HepG2 (cell line): Measurements from ENCODE around the gene STOML3. TPM values are rescaled to one million over a fixed set of nuclear protein-coding genes. Genes with fewer than 3 reads are reported as not detected.

Source experiments
- ATAC-seq: fragments of 200-7000 bp; cut with Tn5 transposase; 3 replicates; pipeline ENCODE4 v1.9.1; 2020; ENCODE audit warnings: mild to moderate bottlenecking, moderate library complexity
- Bru-seq: library from RNA; stranded (reverse); fragments of 400-500 nt; gene quantifications from one replicate; lab custom pipeline; 2021; lab: Mats Ljungman, UMichigan
- BruChase-seq, 2 experiments: library from RNA; stranded (reverse); fragments of 400-500 nt; gene quantifications; one replicate each; lab custom pipeline; 2021; lab: Mats Ljungman, UMichigan
- BruUV-seq: library from RNA; stranded (reverse); fragments of 400-500 nt; replicated peaks from 2 replicates; lab custom pipeline; 2021; lab: Mats Ljungman, UMichigan
- CTCF ChIA-PET: fragments of 300-600 bp; formaldehyde crosslinking; extraction: SDS; loops from one replicate; lab custom pipeline; 2021; ENCODE audit warnings: low total read pairs, inconsistent platforms, low intra/inter-chr PET ratio; lab: Yijun Ruan, JAX
- POLR2A ChIA-PET: fragments of 350-600 bp; sonication (Branson Sonifier 250); formaldehyde crosslinking; loops from one replicate; lab custom pipeline; 2020; ENCODE audit warnings: antibody characterized with exemption, inconsistent platforms; lab: Yijun Ruan, JAX
- DNase-seq: peaks from one replicate; pipeline ENCODE4 v3.0.0-alpha.2; 2015; ENCODE audit warnings: low spot score
- FAIRE-seq: peaks from 3 replicates; lab custom pipeline; 2011; peaks lifted over from hg19 to GRCh38; lab: Jason Lieb, UNC
- H2AFZ ChIP-seq: one replicate; pipeline ENCODE4 v1.6.1; 2011; ENCODE audit warnings: low read length, inconsistent platforms
- H3K27ac ChIP-seq: fragments of 300-600 bp; 3 replicates; pipeline ENCODE4 v1.8.0; 2011; ENCODE audit warnings: mixed run types, mild to moderate bottlenecking, mixed read lengths, low read length, inconsistent platforms; ENCODE audit not compliant: insufficient read depth; ENCODE audit errors: extremely low read length
- H3K27me3 ChIP-seq, 2 experiments: fragments of 200-600 bp in 1 of 2; 2 replicates in 1 of 2; 3 replicates in 1 of 2; pipeline versions ENCODE4 v1.6.0 to v1.8.0; 2011; ENCODE audit warnings: low read length in 2 of 2, mild to moderate bottlenecking in 2 of 2, moderate library complexity in 2 of 2, inconsistent platforms in 1 of 2; ENCODE audit not compliant: insufficient read depth in 2 of 2, control insufficient read depth in 1 of 2
- H3K36me3 ChIP-seq, 2 experiments: fragments of 200-600 bp in 1 of 2; replicated peaks in 1 of 2; 2 replicates in 1 of 2; 3 replicates in 1 of 2; pipeline versions ENCODE4 v1.5.1 to v1.8.0; 2011; ENCODE audit warnings: low read length in 2 of 2, inconsistent platforms in 1 of 2; ENCODE audit not compliant: insufficient read depth in 2 of 2, control insufficient read depth in 1 of 2
- H3K4me1 ChIP-seq: 2 replicates; pipeline ENCODE4 v1.5.1; 2012; ENCODE audit warnings: low read length, inconsistent platforms; ENCODE audit not compliant: insufficient read depth
- H3K4me2 ChIP-seq: 2 replicates; pipeline ENCODE4 v1.6.0; 2011; ENCODE audit warnings: low read depth, low read length, inconsistent platforms
- H3K4me3 ChIP-seq, 3 experiments: fragments of 200-600 bp in 1 of 3; sonication (generic), shearing (Covaris generic) in 1 of 3; replicated peaks in 1 of 3; 2 replicates each; pipeline ENCODE4 v1.5.1; 2011 to 2016; ENCODE audit warnings: low read length in 3 of 3, inconsistent platforms in 2 of 3, low read depth in 2 of 3, mild to moderate bottlenecking in 2 of 3, control low read depth in 1 of 3, mixed read lengths in 1 of 3; ENCODE audit not compliant: insufficient read depth in 1 of 3
- H3K79me2 ChIP-seq: one replicate; pipeline ENCODE4 v1.6.1; 2011; ENCODE audit warnings: low read length, inconsistent platforms; ENCODE audit not compliant: insufficient read depth
- H3K9ac ChIP-seq: 2 replicates; pipeline ENCODE4 v1.6.0; 2011; ENCODE audit warnings: mild to moderate bottlenecking, low read depth, low read length, inconsistent platforms; ENCODE audit not compliant: insufficient read depth
- H3K9me3 ChIP-seq: 2 replicates; pipeline ENCODE4 v1.5.1; 2012; ENCODE audit warnings: mild to moderate bottlenecking, low read length
- H4K20me1 ChIP-seq: 2 replicates; pipeline ENCODE4 v1.6.0; 2011; ENCODE audit warnings: inconsistent platforms, mild to moderate bottlenecking, low read length, moderate library complexity; ENCODE audit not compliant: insufficient read depth
- E2F1 ChIP-seq: sonication (generic); formaldehyde crosslinking; IDR thresholded peaks from 2 replicates; pipeline ENCODE4 v1.5.0; 2020; ENCODE audit warnings: missing genetic modification reagents
- ERF ChIP-seq: IDR thresholded peaks from 2 replicates; pipeline ENCODE4 v1.6.1; 2018; ENCODE audit warnings: missing biosample characterization, missing genetic modification reagents
- ETS1 ChIP-seq: sonication (generic); formaldehyde crosslinking; IDR thresholded peaks from 2 replicates; pipeline ENCODE4 v1.4.0; 2020; ENCODE audit warnings: missing genetic modification reagents
- KDM3A ChIP-seq: IDR thresholded peaks from 2 replicates; pipeline ENCODE4 v1.6.1; 2018; ENCODE audit warnings: low read depth, missing compliant biosample characterization
- KLF6 ChIP-seq: IDR thresholded peaks from 2 replicates; pipeline ENCODE4 v1.8.0; 2016; ENCODE audit warnings: missing biosample characterization, missing genetic modification reagents
- RAD51 ChIP-seq: fragments of 450-650 bp; IDR thresholded peaks from 2 replicates; pipeline ENCODE4 v1.6.1; 2016; ENCODE audit warnings: borderline replicate concordance
- ZNF354B ChIP-seq: sonication (generic); formaldehyde crosslinking; IDR thresholded peaks from 2 replicates; pipeline ENCODE4 v1.8.0; 2022; ENCODE audit warnings: mild to moderate bottlenecking, missing genetic modification reagents
- ZNF691 ChIP-seq: sonication (generic); formaldehyde crosslinking; IDR thresholded peaks from 2 replicates; pipeline ENCODE4 v1.4.0; 2020; ENCODE audit warnings: missing genetic modification reagents, low read depth, mild to moderate bottlenecking, borderline replicate concordance
- ZNF704 ChIP-seq: sonication (generic); formaldehyde crosslinking; IDR thresholded peaks from 2 replicates; pipeline ENCODE4 v1.8.1; 2023; ENCODE audit warnings: mild to moderate bottlenecking, inconsistent platforms, moderate library complexity, missing genetic modification reagents, borderline replicate concordance
- ZNF816 ChIP-seq: sonication (generic); formaldehyde crosslinking; IDR thresholded peaks from 2 replicates; pipeline ENCODE4 v1.8.0; 2022; ENCODE audit warnings: missing genetic modification reagents, mild to moderate bottlenecking, borderline replicate concordance
- ZNF879 ChIP-seq: sonication (generic); formaldehyde crosslinking; IDR thresholded peaks from 2 replicates; pipeline ENCODE4 v1.8.1; 2023; ENCODE audit warnings: missing genetic modification reagents
- ZNF883 ChIP-seq: sonication (generic); formaldehyde crosslinking; IDR thresholded peaks from 2 replicates; pipeline ENCODE4 v1.5.1; 2020; ENCODE audit warnings: mild to moderate bottlenecking, missing genetic modification reagents; ENCODE audit errors: not compliant biosample characterization
- in situ Hi-C: cut with HindIII; loops from 2 replicates; pipeline ENCODE4 v1.10.0; 2017; ENCODE audit warnings: low pct_unique_long_range_greater_than_20kb; ENCODE audit not compliant: extremely low pct_ligation_motif_present
- intact Hi-C: fragments of 100-400 bp; cut with micrococcal nuclease; formaldehyde crosslinking; loops from one replicate; pipeline ENCODE4 v1.10.0; 2022; ENCODE audit not compliant: unreplicated experiment
- long read RNA-seq, 2 experiments: library from RNA in 1 of 2; library from polyadenylated mRNA in 1 of 2; stranded (forward) in 1 of 2; unstranded in 1 of 2; transcript quantifications; one replicate each; pipeline ENCODE4 v2.0.0, GENCODE V29; 2019 to 2022
- polyA minus RNA-seq, 3 experiments: library from RNA; depleted of rRNA, polyadenylated mRNA; stranded (reverse); fragments of >200 nt; gene quantifications; 2 replicates each; pipeline ENCODE4 v1.2.3, GENCODE V29; 2011; ENCODE audit warnings: low replicate concordance in 1 of 3
- polyA plus RNA-seq, 8 experiments: library from polyadenylated mRNA; depleted of rRNA in 3 of 8; stranded (reverse) in 7 of 8; unstranded in 1 of 8; fragments of >200 nt; fragmentation: Illumina TruSeq in 4 of 8; extraction: Trizol in 4 of 8; gene quantifications; 2 replicates each; pipeline versions ENCODE4 v1.2.1 to v1.2.3, GENCODE V29; 2011 to 2016; ENCODE audit warnings: low read depth in 4 of 8, missing spikeins in 1 of 8, mixed read lengths in 1 of 8; ENCODE audit not compliant: insufficient read depth in 1 of 8
- total RNA-seq, 5 experiments: library from RNA; depleted of rRNA; stranded (reverse); fragments of >200 nt; fragmentation: Illumina TruSeq; extraction: Trizol; gene quantifications; 2 replicates each; pipeline ENCODE4 v1.2.3, GENCODE V29; 2016; ENCODE audit warnings: low read depth in 1 of 5

The STOML3 gene
- total RNA-seq (2016; rRNA removed; fragmentation: Illumina TruSeq; extraction: Trizol), result not detected in 2 replicates
- not detected in 2 replicates for total RNA-seq (2016; cell fraction: cytosol; rRNA removed; fragmentation: Illumina TruSeq; extraction: Trizol; ENCODE audit: low read depth)
- total RNA-seq (2016; cell fraction: insoluble cytoplasmic fraction; rRNA removed; fragmentation: Illumina TruSeq; extraction: Trizol), result not detected in 2 replicates
- not detected in 2 replicates for total RNA-seq (2016; cell fraction: membrane; rRNA removed; fragmentation: Illumina TruSeq; extraction: Trizol)
- total RNA-seq (2016; cell fraction: nucleus; rRNA removed; fragmentation: Illumina TruSeq; extraction: Trizol), result not detected in 2 replicates
- not detected in 2 replicates for polyA plus RNA-seq (2011; rRNA removed)
- not detected in 2 replicates for polyA plus RNA-seq (2011; cell fraction: cytosol; rRNA removed)
- polyA plus RNA-seq (2011; cell fraction: nucleus; rRNA removed), result not detected in 2 replicates
- polyA plus RNA-seq (2012), result not detected in 2 replicates
- polyA plus RNA-seq (2016; cell fraction: cytosol; fragmentation: Illumina TruSeq; extraction: Trizol; ENCODE audit: low read depth), result not detected in 2 replicates
- polyA plus RNA-seq (2016; cell fraction: insoluble cytoplasmic fraction; fragmentation: Illumina TruSeq; extraction: Trizol; ENCODE audit: low read depth), result not detected in 2 replicates
- polyA plus RNA-seq (2016; cell fraction: membrane; fragmentation: Illumina TruSeq; extraction: Trizol; ENCODE audit: low read depth), result not detected in 2 replicates
- not detected in 2 replicates for polyA plus RNA-seq (2016; cell fraction: nucleus; fragmentation: Illumina TruSeq; extraction: Trizol; ENCODE audit: insufficient read depth, low read depth)
- polyA minus RNA-seq (2011; rRNA and poly(A)+ RNA removed; ENCODE audit: low replicate concordance), result not detected in 2 replicates
- not detected in 2 replicates for polyA minus RNA-seq (2011; cell fraction: cytosol; rRNA and poly(A)+ RNA removed)
- not detected in 2 replicates for polyA minus RNA-seq (2011; cell fraction: nucleus; rRNA and poly(A)+ RNA removed)
- not detected for Bru-seq, nascent RNA
- BruChase-seq, experiment 1, labeled RNA remaining after a 6-hour chase, result not detected
- not detected for BruChase-seq, experiment 2, labeled RNA remaining after a 2-hour chase
- long read RNA-seq, experiment 1, result 0 reads
- long read RNA-seq, experiment 2, result 0 reads

GRCh38 chr13:38990693-38991092 is at the start of gene STOML3:
TSS of gene STOML3 (minus strand) at chr13:38990831. CDS start at chr13:38990721, 110 bp downstream.
- POLR2A ChIA-PET, result no interaction called here
- no TSS peak for BruUV-seq
- no peaks in the 10 kb centered on the region for H3K36me3 ChIP-seq
- H3K9ac ChIP-seq, result no peak within 1 kb of the TSS
- H3K79me2 ChIP-seq, result no peaks in the 10 kb centered on the region
- no peak within 1 kb of the TSS for H3K27ac ChIP-seq
- peaks cover 14% of the 10 kb centered on the region for H3K4me1 ChIP-seq
- no peaks in the 10 kb centered on the region for H4K20me1 ChIP-seq
- CTCF ChIA-PET, result no interaction called here
- DNase-seq (no peak), ATAC-seq (no peak), FAIRE-seq (no peak)
- H2AFZ ChIP-seq, result no peak within 1 kb of the TSS
- H3K4me3 ChIP-seq, result no peak within 1 kb of the TSS
- no peak for TF ChIP-seq KLF6 (CRISPR knock-in tag)
- TF ChIP-seq KDM3A (CRISPR knock-in tag), result no peak
- no peak for TF ChIP-seq ZNF704 (CRISPR knock-in tag)
- TF ChIP-seq ETS1, result no peak
- TF ChIP-seq ZNF691 (CRISPR knock-in tag), result no peak
- TF ChIP-seq ZNF816 (CRISPR knock-in tag), result no peak
- TF ChIP-seq E2F1 (CRISPR knock-in tag), result no peak
- TF ChIP-seq ERF, result no peak
- no peak for TF ChIP-seq ZNF354B (CRISPR knock-in tag)
- TF ChIP-seq ZNF883 (CRISPR knock-in tag), result no peak
- no peak for TF ChIP-seq RAD51
- no peak for TF ChIP-seq ZNF879 (CRISPR knock-in tag)
- no peaks in the 10 kb centered on the region; a peak in 1 of 5 replicates for H3K27me3 ChIP-seq
- intact Hi-C loops (no loop called here), in situ Hi-C loops (no loop called here)
- no peak within 1 kb of the TSS for H3K4me2 ChIP-seq
- H3K9me3 ChIP-seq, result no peaks in the 10 kb centered on the region
